Left lobe of liver (tissue), 2 donors: ENCODE results near the gene GPR55. TPM values are rescaled to one million over a fixed set of nuclear protein-coding genes. Genes with fewer than 3 reads are reported as not detected.
A peak's percentile ranks its signal among the peaks of the same experiment; 100 is the strongest.

Source experiments
- ATAC-seq: fragments of 200-7000 bp; cut with Tn5 transposase; one replicate; pipeline ENCODE4 v1.9.1; 2020; ENCODE audit warnings: mild to moderate bottlenecking, moderate library complexity
- DNase-seq: peaks from one replicate; pipeline ENCODE4 v3.0.0-alpha.2; 2020; ENCODE audit warnings: low spot score
- total RNA-seq: library from RNA; stranded (reverse); gene quantifications from one replicate; pipeline ENCODE4 v1.2.1, GENCODE V29; 2021
- donor health status: DM: no; HTN: no; CAD: no; lungs with moderate emphysema.
- donor health status: DM: no; HTN: yes; CAD: no.

GPR55 gene
- total RNA-seq, 1 donor from 2014 or later: not detected

DNA sequence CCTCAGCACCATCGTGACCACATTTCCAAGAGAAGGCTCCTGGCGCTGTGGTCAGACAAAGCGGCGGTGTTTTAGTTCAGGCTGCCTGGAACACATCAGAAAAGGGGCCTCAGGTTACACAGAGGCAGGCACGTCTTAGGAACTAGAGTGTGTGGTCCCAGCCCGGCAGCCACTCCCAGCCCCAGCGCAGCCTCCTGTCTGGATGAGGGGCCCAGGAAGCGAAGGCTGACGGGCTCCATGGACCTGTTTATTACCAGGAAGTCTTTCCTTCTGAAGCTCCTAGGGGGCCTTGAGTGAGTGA lies 10.0 kb upstream of the GPR55 start:
- DNase-seq (no peak), ATAC-seq (no peak)

DNA sequence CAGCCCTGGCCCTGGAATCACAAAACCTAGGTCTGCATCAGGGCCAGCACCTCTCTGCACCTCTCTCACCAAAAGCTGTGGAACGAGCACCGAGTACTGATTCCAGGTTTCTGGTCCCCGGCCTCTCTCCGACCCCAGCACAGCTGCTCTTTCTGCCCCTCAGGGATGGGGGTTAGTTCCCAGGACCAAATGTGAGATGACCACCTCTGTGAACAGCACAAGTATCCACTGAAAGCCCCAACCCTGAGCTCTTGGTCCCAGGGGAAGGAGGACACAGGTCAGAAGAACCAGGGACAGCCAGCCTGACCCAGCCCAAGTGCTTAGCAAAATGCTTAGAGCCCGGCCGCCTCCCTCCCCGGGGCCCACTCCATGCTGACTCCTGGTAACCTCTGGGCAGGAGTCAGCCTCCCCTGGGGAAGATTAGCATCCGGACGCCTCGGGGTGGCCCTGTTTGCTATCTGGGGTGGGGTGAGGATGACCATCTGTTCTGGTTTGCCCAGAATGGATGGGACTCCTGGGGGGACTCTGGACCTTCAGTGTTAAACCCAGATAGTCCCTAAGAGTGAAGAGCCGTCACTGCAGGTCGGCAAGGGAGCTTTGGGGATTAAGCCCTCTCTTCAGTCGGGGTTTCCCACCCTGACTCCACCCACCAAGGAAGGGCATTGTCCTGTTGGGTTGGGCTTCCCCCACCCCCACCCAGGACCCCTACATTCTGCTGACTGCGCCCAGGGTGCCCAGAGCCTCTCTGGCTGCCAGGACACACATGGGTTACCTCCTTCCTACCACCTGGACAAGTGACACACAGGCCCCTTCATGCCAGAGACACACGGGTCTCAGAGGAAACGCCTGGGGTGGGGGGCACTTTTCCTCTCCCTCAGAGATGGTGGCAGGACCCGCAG lies 9.4 kb upstream of the GPR55 start:
- ATAC-seq: no peak

DNA sequence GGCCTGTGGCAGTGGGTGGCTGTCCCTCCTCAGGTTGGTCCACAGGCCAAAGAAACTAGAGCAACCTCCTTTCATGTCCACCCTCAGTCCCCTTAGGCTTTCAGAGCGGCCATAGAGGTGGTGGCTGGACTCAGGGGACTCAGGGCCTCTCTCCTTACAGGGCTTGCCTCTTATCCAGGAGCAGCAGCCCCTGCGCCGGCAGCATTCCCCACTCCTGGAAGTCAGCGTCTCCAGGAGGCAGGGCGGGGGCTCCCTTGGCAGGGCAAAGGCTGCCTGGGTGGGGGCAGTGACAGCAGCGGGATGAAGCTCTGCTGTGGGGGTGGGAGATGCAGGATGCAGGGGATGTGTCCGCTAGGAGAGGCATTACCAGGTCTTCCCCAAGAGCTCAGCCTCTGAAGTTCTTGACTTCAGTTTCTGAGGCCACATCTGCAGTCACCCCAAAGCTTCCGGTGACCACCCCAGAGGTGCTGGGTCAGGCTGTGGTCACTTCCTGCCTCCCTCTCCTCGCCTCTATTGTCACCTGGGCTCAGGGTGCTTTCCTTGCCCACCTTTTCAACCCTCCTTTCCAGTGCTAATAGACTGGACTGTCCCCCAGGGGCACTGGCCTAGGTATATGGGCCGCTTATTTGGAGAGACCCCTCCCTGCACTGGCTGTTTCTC lies 8.6 kb upstream of the GPR55 start:
- DNase-seq (no peak), ATAC-seq (no peak)

More for the DNA sequence above, 9.4 kb upstream of the GPR55 start:
- no peak for DNase-seq

DNA sequence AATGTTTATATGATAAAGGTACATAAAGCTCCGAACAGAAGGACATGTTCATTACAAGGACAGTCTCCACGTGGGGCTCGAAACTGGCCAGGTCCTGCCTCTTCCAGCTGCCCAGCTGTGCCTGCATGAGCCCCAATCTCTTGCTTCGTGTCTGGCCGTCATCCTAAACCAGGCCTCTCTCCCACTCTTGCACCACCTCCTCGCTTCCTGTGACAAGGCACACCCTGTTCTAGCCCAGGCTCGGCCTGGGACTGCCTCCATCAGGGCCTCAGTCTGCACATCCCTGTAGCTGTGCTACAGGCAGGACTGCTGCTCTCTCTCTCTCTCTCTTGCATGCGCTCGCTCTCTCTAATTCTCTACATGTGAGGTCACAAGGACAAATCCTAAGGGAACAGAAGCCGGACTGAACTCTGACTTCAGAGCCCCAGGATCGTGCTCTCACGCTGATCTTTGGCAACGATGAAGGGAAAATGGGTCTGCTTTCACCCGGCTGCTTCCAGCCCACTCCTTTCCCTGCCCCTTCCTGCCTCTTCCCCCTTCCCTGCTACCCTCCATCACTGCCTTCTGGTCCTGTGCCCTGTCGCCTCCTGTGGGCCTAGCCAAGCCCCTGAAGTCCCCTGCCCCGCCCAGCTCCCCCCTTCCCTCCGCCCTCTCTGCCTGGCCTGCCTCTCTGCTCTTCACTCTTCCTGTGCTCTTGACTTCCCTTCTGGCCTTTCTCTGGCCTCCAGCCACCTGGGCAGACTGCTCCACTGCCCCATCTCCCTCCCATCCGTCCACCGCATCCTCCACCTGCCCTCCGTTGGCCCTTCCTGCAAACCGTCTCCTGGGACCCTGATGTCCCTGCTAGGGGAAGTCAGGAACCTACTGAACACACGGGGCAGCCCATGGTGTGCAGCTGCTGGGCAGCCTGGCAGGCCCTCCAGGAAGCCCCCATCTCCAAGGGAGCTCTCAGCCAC lies 7.8 kb upstream of the GPR55 start:
- DNase-seq (no peak), ATAC-seq (peak; percentile 63)

DNA sequence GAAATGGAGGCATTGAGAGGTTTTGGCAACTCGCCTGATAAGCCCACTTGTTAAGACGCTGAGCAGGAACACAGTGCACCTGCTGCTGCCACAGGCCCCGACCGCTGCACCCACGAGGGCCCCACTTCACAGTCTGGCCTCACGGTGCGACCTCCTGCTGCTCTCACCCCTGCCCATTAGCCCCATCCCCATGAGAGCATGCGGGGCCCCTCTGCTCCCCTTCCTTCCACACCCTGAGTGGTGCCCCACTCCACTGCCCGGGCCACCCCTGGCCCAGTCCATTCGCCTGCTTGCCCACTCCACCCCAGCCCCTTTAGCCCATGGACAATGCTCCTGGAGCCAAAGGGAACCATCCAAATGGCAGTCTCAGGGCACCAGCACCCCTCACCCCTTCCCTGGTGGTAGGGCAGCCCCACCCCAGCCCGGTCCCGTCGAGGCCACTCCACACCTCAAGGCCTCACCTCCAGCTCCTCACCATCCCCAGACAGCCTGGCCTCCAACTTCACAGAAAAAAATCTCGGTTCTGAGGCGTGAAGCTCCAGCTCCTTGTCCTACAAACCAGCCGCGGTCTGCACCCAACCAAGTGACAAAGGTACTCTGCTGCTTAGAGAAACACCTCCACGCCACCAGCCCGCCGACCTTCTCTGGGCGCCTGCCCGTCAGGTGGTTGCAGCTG lies 6.7 kb upstream of the GPR55 start:
- DNase-seq (no peak), ATAC-seq (no peak)

DNA sequence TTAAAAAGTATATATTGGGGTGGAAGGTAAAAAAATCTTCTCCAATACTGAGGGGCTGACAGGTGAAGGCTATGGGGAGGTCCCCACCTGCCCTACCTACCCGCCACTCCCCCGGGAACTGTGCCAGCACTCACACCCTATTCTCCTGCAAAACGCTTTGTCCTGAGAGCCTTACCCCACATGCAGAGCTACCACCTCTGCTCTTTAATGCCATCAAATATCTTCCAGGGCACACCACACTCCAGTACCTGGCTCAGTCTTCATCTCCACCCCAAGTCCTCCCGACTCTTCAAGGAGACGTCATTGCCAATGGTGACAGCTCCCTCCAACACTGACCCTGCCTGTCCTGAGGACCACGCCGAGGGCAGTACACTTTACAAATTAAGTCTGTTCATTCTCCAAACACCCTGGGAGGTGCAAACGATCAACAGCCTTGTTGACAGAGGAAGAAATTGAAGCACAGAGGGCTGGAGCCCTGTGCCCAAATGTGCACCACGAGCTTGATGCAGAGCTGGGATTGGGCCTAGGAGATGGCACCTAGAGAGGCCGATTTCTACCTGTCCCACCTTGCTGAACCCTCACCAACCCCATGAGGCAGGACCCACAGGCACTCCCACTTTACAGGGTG lies 6.0 kb upstream of the GPR55 start:
- ATAC-seq (no peak), DNase-seq (peak; percentile 30)

DNA sequence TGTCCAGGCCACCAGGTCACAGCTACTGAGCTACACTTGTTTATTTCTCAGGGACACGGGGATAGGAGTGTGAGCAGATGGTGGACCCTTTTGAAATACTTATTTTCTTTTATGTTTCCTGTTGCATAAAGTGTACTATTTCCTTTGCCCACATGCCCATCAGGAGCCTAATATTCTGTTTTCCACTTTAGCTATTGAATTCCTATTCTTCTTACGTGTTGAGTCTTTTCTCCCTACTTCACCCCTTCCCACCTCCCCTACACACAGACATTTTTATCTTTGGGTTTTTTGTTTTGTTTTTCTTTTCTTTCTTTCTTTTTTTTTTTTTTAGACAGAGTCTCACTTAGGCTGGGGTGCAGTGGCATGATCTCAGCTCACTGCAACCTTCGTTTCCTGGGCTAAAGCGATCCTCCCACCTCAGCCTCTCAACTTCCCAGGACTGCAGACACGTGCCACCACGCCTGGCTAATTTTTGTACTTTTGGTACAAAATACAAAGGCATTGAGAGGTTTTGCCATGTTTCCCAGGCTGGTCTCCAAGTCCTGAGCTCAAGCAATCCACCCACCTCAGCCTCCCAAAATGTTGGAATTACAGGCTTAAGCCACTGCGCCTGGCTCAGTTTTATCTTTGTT lies 5.2 kb upstream of the GPR55 start:
- no peak for ATAC-seq
- DNase-seq: peak; percentile 22

DNA sequence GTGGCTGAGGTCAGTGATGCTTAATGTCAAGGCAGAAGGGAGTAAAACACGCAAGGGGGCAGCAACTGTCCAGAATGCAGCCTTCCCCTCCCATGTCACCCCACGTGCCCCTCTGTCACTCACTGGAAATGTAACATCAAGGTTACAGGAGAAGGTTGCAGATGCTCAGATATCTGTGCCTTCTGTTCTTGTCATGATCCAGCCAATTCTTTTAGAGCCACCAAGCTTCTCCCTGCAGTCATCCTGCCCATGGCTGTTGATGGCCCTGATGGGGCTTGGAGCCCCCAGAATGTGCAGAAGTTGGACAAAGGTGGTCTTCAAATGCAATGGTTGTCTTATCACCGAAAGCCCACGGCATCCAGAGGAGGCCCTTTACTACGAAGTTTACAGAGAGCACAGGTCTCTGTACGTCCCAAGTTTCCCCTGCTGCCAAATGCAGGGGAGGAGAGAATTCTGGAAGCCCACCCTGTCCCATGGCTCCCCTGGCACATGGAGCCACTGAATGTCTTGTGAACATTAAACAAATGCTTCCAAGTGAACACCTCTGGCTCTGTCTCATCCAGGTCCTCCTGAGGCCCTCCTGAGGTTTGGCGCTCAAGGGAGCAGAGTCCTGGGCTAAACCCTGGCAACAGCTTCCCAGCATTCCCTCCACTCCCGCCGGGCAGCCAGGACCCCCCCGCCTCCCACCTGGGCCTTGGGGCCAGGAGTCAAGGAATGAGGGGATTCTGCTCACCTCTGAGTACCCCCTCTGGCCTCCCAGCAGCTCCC lies 4.5 kb upstream of the GPR55 start:
- ATAC-seq (no peak), DNase-seq (peak; percentile 32)

DNA sequence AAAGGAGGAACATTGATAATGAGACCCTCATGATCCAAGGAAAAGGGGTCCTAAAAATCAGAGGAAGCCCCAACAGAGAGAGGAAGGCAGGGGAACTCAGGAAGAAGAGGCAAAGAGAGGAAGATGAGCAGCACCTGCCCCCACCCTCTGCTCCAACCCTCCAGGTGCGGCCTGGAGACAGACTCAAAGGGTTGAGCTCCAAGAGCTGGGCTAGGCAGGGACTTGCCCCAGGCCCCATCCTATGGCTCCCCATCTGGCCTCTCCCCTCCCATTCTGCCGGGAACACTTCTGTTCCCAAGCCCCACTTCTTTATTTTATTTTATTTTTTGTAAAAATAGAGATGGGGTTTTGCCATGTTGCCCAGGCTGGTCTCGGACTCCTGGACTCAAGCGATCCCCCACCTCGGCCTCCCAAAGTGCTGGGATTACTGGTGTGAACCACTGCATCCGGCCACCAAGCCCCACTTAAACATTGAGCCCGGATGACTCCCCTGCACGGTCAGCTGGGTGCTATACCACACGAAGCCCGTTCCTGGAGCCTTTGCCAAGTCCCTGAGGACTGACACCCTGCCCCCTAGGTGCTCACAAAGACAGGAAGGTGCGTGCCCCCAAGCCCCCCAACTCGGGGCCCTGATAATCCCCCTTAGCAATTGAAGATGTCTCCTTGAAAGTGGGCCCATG lies 3.8 kb upstream of the GPR55 start:
- DNase-seq: peak; percentile 14
- no peak for ATAC-seq

DNA sequence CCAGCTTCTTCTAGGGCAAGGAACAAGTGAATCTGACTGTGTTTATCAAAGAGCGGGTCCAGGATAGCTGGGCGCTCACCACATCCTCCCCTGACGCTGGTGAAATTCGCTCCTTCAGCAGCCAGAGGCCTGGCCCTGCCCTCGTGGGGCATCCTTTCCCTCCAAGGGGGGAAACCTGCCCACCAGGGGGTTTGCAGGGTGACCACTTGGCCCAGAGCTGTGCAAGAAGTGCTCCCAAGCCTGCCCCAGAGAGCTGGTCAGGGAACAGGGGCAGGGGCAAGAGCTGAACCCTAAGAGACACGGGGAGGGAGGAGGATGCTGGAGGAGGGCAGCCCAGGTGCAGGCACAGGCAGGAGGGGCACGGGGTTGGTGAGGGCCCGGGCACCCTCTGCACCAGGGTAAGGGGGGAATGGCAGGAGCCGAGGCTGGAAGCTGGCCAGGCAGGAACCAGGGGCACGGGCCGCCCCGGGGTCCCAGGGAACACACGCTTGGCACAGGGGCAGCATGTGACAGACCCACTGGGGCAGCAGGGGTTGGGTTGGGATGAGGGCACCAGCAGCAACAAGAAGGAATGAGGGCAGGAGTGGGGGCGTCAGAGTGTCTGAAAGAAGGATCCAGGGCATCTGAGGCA lies 2.8 kb upstream of the GPR55 start:
- ATAC-seq (no peak), DNase-seq (peak; percentile 30)

DNA sequence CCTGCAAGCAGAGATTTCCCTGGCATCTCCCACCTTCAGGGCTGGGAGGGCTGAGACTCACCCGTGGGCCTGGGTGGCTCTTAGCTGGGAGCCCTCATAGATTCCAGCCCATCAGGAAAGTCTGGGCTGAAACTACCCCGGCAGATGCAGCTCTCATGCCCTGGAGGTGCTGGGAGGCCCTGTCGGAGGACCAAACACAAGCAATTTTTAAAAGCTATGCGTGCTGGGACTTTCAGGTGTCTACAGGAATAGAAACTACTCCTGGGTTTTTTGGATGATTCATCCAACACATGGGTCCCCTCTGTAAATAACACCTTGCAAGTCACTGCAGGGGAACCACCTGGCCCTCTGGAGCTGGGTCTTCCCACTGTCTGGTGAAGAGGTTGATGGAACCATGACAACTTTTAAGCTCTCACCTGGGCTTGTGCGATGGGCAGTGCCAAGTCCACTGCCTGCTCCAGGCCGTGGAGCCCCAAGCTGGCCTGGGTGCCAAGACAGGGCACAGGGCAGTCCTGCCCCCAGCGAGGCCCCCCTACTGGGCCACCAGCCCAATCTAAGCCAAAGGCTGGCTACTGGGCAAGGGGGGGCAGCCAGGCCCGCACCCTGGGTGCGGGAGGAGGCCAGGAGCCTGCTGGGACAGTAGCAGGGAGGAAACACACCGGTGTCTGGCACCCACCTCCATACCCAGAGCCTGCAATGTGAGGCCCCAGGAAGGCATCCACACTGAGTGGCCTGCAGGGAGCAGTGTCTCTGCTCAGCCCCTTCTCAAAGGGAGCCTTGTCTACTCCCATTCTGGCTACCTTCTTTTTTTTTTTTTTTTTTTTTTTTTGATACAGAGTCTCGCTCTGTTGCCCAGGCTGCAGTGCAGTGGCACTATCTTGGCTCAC lies 1.1 kb upstream of the GPR55 start:
- peak; percentile 39 for DNase-seq
- ATAC-seq: no peak

DNA sequence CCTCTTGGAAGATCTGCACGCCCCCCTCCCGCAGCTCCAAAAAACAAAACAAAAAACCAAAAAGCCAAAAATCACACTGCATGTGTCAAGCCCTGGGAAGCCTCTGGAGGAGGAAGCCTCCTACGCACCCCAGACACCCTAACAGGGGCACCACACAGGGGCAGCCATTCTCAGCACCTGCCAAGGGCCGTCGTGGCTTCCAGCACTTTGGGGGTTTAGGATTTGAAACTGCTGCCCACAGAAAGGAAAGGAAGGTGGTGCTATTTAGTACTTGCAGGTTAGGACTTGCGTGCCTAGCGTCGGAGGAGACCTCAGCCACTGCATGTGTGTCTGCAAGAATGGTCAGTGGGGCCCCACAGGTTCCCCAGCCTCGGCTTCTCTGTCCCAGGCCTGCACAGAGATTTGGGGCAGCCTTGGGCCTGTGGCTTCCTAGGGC lies 419 bp upstream of the GPR55 start:
- DNase-seq: peak; percentile 30
- ATAC-seq: no peak

DNA sequence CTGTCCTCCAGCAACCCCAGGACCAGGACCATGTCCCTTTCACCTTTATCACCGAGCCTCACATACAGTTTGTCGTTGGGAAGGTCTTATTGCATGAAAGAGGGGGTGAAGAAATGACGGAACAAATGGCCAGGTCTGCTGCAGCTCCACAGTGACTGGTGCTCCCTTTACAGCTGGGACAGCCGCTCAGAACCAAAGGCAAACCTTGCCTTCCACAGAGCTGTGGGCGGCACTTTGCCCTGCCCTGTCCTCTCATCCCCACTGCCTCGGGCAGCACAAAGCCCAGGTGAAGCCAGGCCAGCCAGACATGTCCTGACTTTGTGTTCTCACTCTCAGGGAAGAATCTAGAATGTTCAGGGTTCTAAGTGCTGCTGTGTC lies 961 bp downstream of the GPR55 start:
- peak; percentile 12 for ATAC-seq

DNA sequence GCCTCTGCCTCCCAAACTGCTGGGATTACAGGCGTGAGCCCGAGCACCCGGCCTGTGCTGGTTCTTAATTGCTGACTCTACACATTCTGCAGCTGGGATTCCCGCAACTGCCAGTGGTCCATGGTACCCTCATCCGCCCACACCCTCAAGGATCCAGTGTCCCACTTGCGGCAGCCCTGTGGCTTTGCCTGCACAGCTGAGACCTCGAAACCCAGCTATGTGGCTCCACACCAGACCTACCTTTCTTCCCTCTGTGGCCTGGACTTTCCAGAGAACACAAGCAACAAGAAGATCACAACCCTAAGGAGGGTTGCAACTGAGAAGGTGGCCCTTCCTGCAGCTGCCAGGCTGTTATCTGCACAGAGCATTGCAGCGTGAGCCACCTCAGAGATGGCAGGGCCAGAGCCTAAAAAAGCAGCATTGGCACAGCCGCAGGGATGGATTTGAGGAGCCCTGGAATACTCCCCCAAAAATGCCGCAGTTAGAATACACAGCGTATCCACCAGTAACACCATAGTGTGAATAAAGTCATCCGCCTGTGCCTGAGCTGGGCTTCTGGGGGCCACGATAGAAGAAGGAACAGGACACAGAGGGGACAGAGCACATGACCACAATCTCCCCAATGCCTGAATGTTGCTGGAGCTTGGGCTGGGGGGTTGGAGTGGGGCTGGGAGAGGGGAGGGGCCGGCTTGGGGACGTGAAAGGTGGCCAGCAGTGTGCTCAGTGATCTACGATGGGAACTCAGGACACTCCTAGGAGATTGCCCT lies 1.9 kb downstream of the GPR55 start:
- ATAC-seq: no peak

More for the DNA sequence above, 961 bp downstream of the GPR55 start:
- peak; percentile 23 for DNase-seq

DNA sequence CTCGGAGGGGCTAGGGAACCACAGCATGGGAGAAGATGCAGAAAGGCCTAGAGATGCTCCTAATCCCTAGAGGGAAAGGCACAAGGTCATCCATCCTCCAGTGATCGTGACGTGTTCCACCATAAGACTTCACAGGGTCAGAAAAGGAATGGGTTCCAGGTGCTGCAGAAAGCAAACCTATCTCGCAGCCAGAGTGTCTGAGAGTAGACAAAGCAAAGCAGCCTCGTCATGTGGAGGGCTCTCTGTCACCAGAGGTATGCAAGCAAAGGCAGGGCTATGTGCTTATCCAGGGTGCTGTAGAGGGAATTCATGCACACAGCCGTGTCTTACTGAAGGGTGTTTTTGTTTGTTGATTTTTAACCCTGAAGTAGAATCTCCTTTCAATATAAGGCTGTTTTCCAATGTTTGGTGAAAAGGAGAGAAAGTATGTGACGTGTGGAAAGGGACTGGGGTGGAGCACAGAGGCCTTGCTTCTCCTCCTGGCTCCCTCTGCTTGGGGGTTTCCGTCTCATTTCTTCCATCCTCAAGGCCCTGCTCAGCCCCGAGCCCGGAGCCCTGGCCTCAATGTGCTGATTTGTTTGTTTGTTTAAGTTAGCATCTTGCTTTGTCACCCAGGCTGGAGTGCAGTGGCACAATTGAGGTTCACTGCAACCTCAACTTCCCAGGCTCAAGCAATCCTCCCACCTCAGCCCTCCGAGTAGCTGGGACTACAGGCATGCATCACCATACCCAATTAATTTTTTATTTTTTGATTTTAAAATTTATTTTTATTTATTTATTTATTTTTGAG lies 3.0 kb downstream of the GPR55 start:
- ATAC-seq: no peak
- DNase-seq: peak; percentile 8

More for the DNA sequence above, 1.9 kb downstream of the GPR55 start:
- DNase-seq: peak; percentile 18
